Retina (tissue), 1 donor: ENCODE data around the gene STK11.

Experiments used
- DNase-seq: peaks from one replicate; pipeline ENCODE4 v3.0.0-alpha.2; 2016

The STK11 gene

DNA sequence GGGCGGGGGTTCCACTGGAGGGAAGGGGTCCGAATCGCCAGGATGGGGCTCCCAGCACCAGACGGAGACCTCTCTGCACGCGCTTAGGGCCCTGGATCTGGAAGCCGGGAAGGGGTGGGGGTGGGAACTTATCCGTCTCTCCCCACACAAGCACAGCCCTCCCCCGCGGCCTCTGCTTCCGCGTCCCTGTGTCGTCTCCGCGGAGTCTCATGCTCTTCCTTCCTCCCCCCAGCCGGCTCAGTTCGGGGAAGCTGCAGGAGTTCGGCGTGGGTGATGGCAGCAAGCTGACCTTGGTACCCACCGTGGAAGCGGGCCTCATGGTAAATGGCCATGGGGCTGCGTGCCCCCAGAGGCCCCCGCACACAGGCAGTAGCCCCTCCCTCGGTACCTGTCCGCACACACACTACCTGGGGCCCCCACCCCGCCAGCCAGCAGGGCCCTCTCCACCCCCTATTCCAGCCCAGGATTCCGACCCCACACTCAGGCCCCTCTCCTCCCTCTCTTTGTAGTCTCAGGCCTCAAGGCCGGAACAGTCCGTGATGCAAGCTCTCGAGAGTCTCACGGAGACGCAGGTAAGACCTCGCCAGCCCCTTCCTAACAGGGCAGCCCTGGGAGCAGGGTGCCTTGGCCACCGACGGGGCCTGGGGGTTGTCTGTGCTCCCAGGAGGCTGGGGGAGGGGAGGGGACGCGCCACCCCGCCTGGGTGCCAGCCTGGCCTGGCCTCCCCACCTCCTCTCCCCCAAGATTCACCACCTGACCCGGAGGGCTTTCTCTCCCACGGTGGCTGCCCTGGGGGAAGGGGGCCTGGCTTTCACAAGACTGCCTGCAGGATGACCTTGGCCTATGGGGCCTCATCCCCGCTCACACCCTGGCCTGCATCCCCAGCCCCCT, 46.0 kb downstream of the STK11 start:
- peak; percentile 61 for DNase-seq

GRCh38 chr19:1252221-1252820, 46.7 kb downstream of the STK11 start:
- DNase-seq, result peak; percentile 56

GRCh38 chr19:1252821-1253513, 47.4 kb downstream of the STK11 start:
- no peak for DNase-seq

GRCh38 chr19:1253514-1254080, 48.0 kb downstream of the STK11 start:
- no peak for DNase-seq

DNA sequence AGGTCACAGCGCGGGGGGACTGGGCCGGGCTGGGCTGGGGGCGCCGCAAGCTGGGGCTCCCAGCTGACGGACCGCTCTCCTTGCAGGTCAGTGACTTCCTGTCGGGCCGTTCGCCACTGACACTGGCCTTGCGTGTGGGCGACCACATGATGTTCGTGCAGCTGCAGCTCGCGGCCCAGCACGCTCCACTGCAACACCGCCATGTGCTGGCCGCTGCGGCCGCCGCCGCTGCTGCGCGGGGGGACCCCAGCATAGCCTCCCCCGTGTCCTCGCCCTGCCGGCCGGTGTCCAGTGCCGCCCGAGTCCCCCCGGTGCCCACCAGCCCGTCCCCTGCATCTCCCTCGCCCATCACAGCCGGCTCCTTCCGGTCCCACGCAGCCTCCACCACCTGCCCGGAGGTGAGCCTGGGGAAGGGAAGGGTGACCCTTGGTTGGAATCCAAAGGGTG, 48.5 kb downstream of the STK11 start:
- no peak for DNase-seq

- no peak for DNase-seq
These were observed 49.1 kb downstream of the STK11 start for GRCh38 chr19:1254530-1255185.

DNA sequence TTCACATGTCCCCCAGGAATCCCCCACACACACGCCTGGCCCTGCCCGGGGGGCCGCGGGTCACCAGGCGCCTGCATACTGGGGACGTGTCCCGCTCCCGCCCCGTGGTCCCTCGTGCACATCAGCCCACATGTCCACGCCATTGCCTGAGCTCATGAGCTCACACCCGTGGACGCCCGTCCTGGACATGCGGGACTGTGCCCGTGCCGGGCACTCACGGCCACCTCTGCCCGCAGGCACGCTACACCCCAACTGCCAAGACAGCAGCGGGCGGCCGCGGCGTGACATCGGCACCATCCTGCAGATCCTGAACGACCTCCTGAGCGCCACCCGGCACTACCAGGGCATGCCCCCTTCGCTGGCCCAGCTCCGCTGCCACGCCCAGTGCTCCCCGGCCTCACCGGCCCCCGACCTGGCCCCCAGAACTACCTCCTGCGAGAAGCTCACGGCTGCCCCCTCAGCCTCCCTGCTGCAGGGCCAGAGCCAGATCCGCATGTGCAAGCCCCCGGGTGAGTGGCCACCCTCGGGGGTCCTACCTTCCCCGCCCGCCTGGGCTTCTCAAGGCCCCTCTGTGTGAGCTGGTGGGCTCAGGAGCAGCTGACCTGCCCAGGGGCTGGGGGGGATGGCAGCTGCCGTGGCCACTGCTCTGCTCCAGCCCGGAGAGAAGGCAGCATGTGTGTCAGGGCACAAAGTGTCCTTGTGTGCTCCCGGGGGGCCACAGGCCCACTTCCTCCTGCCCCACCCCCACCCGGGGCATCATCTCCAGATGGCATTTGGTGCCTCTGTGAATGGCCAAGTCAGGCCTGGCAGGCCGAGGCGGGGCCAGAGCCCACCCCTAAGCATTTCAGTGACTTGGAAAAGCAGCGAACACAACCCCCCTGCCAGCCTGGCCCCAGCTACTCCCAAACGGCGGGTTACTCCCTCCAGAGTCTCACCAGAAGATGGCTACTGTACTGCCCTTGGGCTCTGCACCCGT, 49.9 kb downstream of the STK11 start:
- no peak for DNase-seq

GRCh38 chr19:1256646-1257474, 51.3 kb downstream of the STK11 start:
- no peak for DNase-seq

DNA sequence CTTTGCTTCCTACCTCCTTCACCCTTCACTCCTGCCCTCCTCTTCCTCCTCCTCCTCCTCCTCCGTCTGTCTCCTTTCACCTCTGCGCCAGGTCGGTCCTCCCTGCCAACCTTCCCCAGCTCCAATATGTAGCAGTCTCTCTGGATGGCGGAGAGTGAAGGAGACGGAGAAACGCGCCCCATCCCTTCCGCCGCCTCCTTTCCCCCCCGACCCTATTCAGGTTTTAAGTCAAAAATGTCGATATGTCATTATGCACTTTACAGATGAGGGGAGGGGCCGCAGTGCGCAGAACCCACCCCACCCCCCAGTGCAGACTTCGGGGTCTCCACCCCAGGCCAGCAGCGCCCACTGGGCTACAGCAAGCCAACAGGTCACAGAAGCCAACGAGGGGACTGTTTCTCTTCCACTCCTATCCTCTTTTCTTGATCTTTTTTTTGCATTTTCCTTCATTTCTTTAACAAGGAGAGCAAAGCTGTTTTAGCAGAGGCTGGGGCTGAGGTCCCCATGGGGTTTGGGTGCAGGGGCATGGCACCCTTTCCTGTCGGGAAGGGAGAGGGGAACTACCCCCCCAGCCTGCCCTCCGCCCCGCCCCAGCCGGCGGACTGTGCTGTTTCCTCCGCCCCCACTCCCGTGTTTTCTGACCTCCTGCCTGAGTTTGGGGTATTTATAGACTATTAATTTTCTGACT, 52.0 kb downstream of the STK11 start:
- no peak for DNase-seq

DNA sequence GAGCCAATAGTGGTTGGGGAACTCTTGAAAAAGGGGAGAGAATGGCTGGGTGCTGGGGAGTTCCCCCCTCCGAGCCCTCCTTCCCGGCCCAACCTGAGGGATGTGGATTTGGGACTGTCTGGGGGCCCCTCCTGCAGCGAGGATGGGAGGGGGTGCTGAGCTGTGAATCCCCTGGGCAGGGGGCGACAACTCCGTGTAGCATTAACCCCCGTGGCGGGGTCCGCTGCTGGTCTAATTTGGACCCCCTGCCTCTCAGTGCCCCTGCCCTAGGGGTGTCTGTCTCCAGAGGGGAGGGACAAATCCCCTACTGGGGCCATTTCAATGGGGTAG, 52.5 kb downstream of the STK11 start:
- no peak for DNase-seq

GRCh38 chr19:1258707-1259205, 53.2 kb downstream of the STK11 start:
- DNase-seq, result no peak

GRCh38 chr19:1259206-1259875, 53.8 kb downstream of the STK11 start:
- DNase-seq, result peak; percentile 70

- peak; percentile 51 for DNase-seq
These were observed 54.5 kb downstream of the STK11 start for GRCh38 chr19:1259876-1260748.

DNA sequence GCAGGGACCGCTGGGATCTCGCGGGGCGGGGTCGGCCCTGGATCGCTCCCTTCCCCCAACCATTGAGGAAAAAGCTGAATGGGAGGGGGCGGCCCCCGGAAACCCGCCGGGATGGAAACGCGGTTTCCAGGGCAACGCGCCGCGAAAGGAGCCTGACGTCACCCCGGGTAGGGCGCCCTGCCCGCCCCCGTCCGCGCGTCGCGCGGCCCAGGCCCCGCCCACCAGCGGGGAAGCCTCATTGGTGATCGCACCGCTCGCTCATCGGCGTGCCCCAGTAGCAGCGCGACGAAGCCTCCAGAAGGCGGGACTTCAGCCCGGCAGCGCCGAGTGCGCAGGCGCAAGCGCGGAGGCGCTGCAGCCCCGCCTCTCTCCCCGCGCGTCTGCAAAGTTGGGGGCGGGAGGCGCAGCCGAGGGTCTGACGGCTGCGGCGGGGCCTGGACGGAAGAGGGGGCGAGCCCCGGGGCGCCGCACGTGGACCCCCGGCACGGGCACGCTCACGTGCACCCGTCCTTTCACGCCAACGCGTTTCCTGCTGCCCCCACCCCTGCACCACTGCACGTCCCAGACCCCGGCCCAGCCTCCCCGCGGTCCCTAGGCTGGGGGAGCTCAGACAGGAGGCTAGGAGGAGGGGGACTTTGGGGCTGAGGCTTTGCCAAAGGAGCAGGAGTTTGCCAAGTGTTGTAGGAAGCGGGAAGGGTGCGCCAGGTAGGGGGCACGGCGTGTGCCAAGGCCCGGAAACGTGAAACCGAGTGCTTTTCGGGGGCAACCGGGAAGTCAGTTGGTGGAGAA, 55.4 kb downstream of the STK11 start:
- DNase-seq, result peak; percentile 97

- DNase-seq, result no peak
These were observed 55.9 kb downstream of the STK11 start for GRCh38 chr19:1261538-1261797.

GRCh38 chr19:1261798-1262622, 56.4 kb downstream of the STK11 start:
- peak; percentile 54 for DNase-seq

GRCh38 chr19:1262623-1263123, 57.1 kb downstream of the STK11 start:
- DNase-seq, result peak; percentile 30
